SK-N-SH (cell line): ENCODE results near the gene TRAPPC2B. TPM values are rescaled to one million over a fixed set of nuclear protein-coding genes. Genes with fewer than 3 reads are reported as not detected.

ENCODE experiments used
- CTCF ChIA-PET: fragments of 300-600, 350-600 bp; formaldehyde crosslinking; extraction: SDS; loops from one replicate; lab custom pipeline; 2021; lab: Yijun Ruan, JAX
- POLR2A ChIA-PET: fragments of 350-600 bp; sonication (Branson Sonifier 250); formaldehyde crosslinking; extraction: SDS; loops from one replicate; lab custom pipeline; 2020; ENCODE audit warnings: antibody characterized with exemption, inconsistent platforms; lab: Yijun Ruan, JAX
- DNase-seq: peaks from one replicate; pipeline ENCODE4 v3.0.0; 2012
- H2AFZ ChIP-seq: fragments of 200-600 bp; sonication (generic); 2 replicates; pipeline ENCODE4 v1.8.1; 2016; ENCODE audit warnings: antibody characterized with exemption, mild to moderate bottlenecking, low read depth
- H3F3A ChIP-seq: fragments of 200-600 bp; sonication (generic); replicated peaks from 2 replicates; pipeline ENCODE3; 2016; ENCODE audit warnings: antibody characterized with exemption, mild to moderate bottlenecking; ENCODE audit not compliant: insufficient read depth
- H3K27ac ChIP-seq, 2 experiments: fragments of 200-500 bp in 1 of 2; fragments of 200-600 bp in 1 of 2; sonication (Bioruptor generic) in 1 of 2; sonication (generic), shearing (Covaris generic) in 1 of 2; 2 replicates each; pipeline versions ENCODE4 v1.5.1 to v1.6.1; 2014 to 2016; ENCODE audit warnings: low read depth in 2 of 2, inconsistent platforms in 1 of 2, low read length in 1 of 2, mild to moderate bottlenecking in 1 of 2, mixed read lengths in 1 of 2
- H3K27me3 ChIP-seq: fragments of 200-600 bp; sonication (generic), shearing (Covaris generic); 2 replicates; pipeline ENCODE4 v1.6.1; 2016; ENCODE audit warnings: mixed run types; ENCODE audit not compliant: insufficient read depth
- H3K36me3 ChIP-seq, 2 experiments: fragments of 200-500 bp in 1 of 2; fragments of 200-600 bp in 1 of 2; sonication (Bioruptor generic) in 1 of 2; sonication (generic) in 1 of 2; replicated peaks in 1 of 2; 2 replicates each; pipeline versions ENCODE3 to v1.5.1; 2014 to 2016; ENCODE audit warnings: low read length in 1 of 2, mild to moderate bottlenecking in 1 of 2; ENCODE audit not compliant: insufficient read depth in 2 of 2, control insufficient read depth in 1 of 2
- H3K4me1 ChIP-seq, 2 experiments: fragments of 200-500 bp in 1 of 2; fragments of 200-600 bp in 1 of 2; sonication (Bioruptor generic) in 1 of 2; sonication (generic), shearing (Covaris generic) in 1 of 2; 2 replicates each; pipeline versions ENCODE4 v1.5.1 to v1.6.1; 2014 to 2016; ENCODE audit warnings: low read depth in 1 of 2, low read length in 1 of 2, mixed run types in 1 of 2; ENCODE audit not compliant: insufficient read depth in 2 of 2, control insufficient read depth in 1 of 2
- H3K4me2 ChIP-seq: fragments of 200-600 bp; sonication (generic), shearing (Covaris generic); 2 replicates; pipeline ENCODE4 v1.6.1; 2017; ENCODE audit warnings: mixed run types
- H3K4me3 ChIP-seq, 2 experiments: fragments of 200-500 bp in 1 of 2; fragments of 200-600 bp in 1 of 2; sonication (Bioruptor generic) in 1 of 2; sonication (generic), shearing (Covaris generic) in 1 of 2; 2 replicates each; pipeline versions ENCODE4 v1.5.1 to v1.8.1; 2014 to 2016; ENCODE audit warnings: low read depth in 2 of 2, inconsistent platforms in 1 of 2, low read length in 1 of 2, mild to moderate bottlenecking in 1 of 2, mixed read lengths in 1 of 2, moderate library complexity in 1 of 2
- H3K79me2 ChIP-seq: fragments of 200-600 bp; sonication (generic); 2 replicates; pipeline ENCODE4 v1.8.1; 2017; ENCODE audit warnings: mild to moderate bottlenecking; ENCODE audit not compliant: insufficient read depth
- H3K9ac ChIP-seq: fragments of 200-600 bp; sonication (generic); 2 replicates; pipeline ENCODE4 v1.6.1; 2017; ENCODE audit warnings: mixed run types
- H3K9me2 ChIP-seq: fragments of 200-600 bp; sonication (generic); 2 replicates; pipeline ENCODE4 v1.6.1; 2017; ENCODE audit warnings: mixed run types
- H3K9me3 ChIP-seq: fragments of 200-600 bp; sonication (generic); 2 replicates; pipeline ENCODE4 v1.6.1; 2017; ENCODE audit warnings: mixed run types, mild to moderate bottlenecking, moderate library complexity
- H4K20me1 ChIP-seq: fragments of 200-600 bp; sonication (generic); 2 replicates; pipeline ENCODE4 v1.6.1; 2017; ENCODE audit warnings: mild to moderate bottlenecking, mixed run types; ENCODE audit not compliant: insufficient read depth
- CHD2 ChIP-seq: fragments of 150-350 bp; IDR thresholded peaks from 2 replicates; pipeline ENCODE4 v1.6.1; 2018; ENCODE audit warnings: low read length; ENCODE audit not compliant: partially characterized antibody
- ELF1 ChIP-seq: IDR thresholded peaks from 2 replicates; pipeline ENCODE4 v1.4.0; 2012
- EZH2phosphoT487 ChIP-seq: fragments of 200-600 bp; sonication (generic); IDR thresholded peaks from 2 replicates; pipeline ENCODE4 v1.6.1; 2017; ENCODE audit warnings: low read depth, mixed run types, mild to moderate bottlenecking, antibody characterized with exemption, moderate library complexity, borderline replicate concordance
- FOSL2 ChIP-seq: IDR thresholded peaks from 2 replicates; pipeline ENCODE4 v1.4.0; 2012; ENCODE audit warnings: low read depth, mild to moderate bottlenecking, moderate library complexity, borderline replicate concordance
- FOXJ3 ChIP-seq: sonication (generic); formaldehyde crosslinking; IDR thresholded peaks from 2 replicates; pipeline ENCODE4 v1.5.1; 2020; ENCODE audit warnings: mild to moderate bottlenecking, missing genetic modification reagents
- GABPA ChIP-seq: IDR thresholded peaks from 2 replicates; pipeline ENCODE4 v1.4.0; 2012; ENCODE audit warnings: low read depth, mild to moderate bottlenecking
- JUND ChIP-seq: IDR thresholded peaks from 2 replicates; pipeline ENCODE4 v1.4.0; 2012
- MAX ChIP-seq: IDR thresholded peaks from 2 replicates; pipeline ENCODE4 v1.4.0; 2012; ENCODE audit warnings: low read depth
- MEF2A ChIP-seq: IDR thresholded peaks from 2 replicates; pipeline ENCODE4 v1.4.0; 2012; ENCODE audit warnings: low read depth, borderline replicate concordance
- MXI1 ChIP-seq: IDR thresholded peaks from 2 replicates; pipeline ENCODE4 v1.6.1; 2012; ENCODE audit warnings: mild to moderate bottlenecking, low read depth, low read length, improper control_type of control experiment
- NFIC ChIP-seq: IDR thresholded peaks from 2 replicates; pipeline ENCODE4 v1.4.0; 2012; ENCODE audit warnings: borderline replicate concordance
- NRF1 ChIP-seq: IDR thresholded peaks from 2 replicates; pipeline ENCODE4 v1.6.1; 2012; ENCODE audit warnings: low read depth, mild to moderate bottlenecking, low read length
- POLR2AphosphoS5 ChIP-seq: IDR thresholded peaks from 2 replicates; pipeline ENCODE4 v1.6.1; 2012; ENCODE audit warnings: low read depth, low read length
- RAD21 ChIP-seq: IDR thresholded peaks from 2 replicates; pipeline ENCODE4 v1.6.1; 2012; ENCODE audit warnings: mild to moderate bottlenecking, low read length
- RFX5 ChIP-seq: IDR thresholded peaks from 2 replicates; pipeline ENCODE4 v1.6.1; 2012; ENCODE audit warnings: mild to moderate bottlenecking, improper control_type of control experiment, low read length
- RXRA ChIP-seq: IDR thresholded peaks from 2 replicates; pipeline ENCODE4 v1.4.0; 2012; ENCODE audit warnings: low read depth, mild to moderate bottlenecking, borderline replicate concordance
- SIN3A ChIP-seq: IDR thresholded peaks from 2 replicates; pipeline ENCODE4 v1.6.1; 2012; ENCODE audit warnings: low read depth, mild to moderate bottlenecking, low read length, moderate library complexity, borderline replicate concordance
- SMC3 ChIP-seq: IDR thresholded peaks from 2 replicates; pipeline ENCODE4 v1.6.1; 2012; ENCODE audit warnings: low read depth, low read length, improper control_type of control experiment
- TAF1 ChIP-seq: IDR thresholded peaks from 2 replicates; pipeline ENCODE4 v1.6.1; 2012; ENCODE audit warnings: low read depth, mild to moderate bottlenecking, low read length, moderate library complexity, borderline replicate concordance
- TCF12 ChIP-seq: IDR thresholded peaks from 2 replicates; pipeline ENCODE4 v1.4.0; 2012
- YY1 ChIP-seq: IDR thresholded peaks from 2 replicates; pipeline ENCODE4 v1.4.0; 2012; ENCODE audit warnings: low read depth, mild to moderate bottlenecking
- WGBS: methylation state at CpG from one replicate; pipeline ENCODE4 v1.1.6; 2017; ENCODE audit warnings: low lambda C conversion rate; 5-methylcytosine and 5-hydroxymethylcytosine counted together
- polyA plus RNA-seq, 3 experiments: library from polyadenylated mRNA; depleted of rRNA; stranded (reverse); fragments of >200 nt; gene quantifications; 2 replicates each; pipeline ENCODE4 v1.2.3, GENCODE V29; 2012
- TF ChIP-seq, protein P1 (sequence below): fragments of 150-350 bp; IDR thresholded peaks from 2 replicates; pipeline ENCODE4 v1.6.1; 2017; ENCODE audit warnings: antibody characterized with exemption, low read length, low read depth, borderline replicate concordance
- TF ChIP-seq, protein P2 (sequence below): IDR thresholded peaks from 2 replicates; pipeline ENCODE4 v1.4.0; 2012; ENCODE audit warnings: low read depth, borderline replicate concordance
- TF ChIP-seq, protein P3 (sequence below): fragments of 200-600 bp; sonication (generic); IDR thresholded peaks from 2 replicates; pipeline ENCODE4 v1.6.1; 2017; ENCODE audit warnings: antibody characterized with exemption, mild to moderate bottlenecking, moderate library complexity
- TF ChIP-seq, protein P4 (sequence below): fragments of 150-350 bp; IDR thresholded peaks from 2 replicates; pipeline ENCODE4 v1.6.1; 2016; ENCODE audit warnings: mild to moderate bottlenecking, low read depth, low read length

Gene TRAPPC2B
- 21.0 and 22.2 TPM in 2 replicates for polyA plus RNA-seq (2012; rRNA removed)
- polyA plus RNA-seq (2012; cell fraction: cytosol; rRNA removed) = 21.3 and 22.0 TPM in 2 replicates
- 10.2 and 10.9 TPM in 2 replicates for polyA plus RNA-seq (2012; cell fraction: nucleus; rRNA removed)

DNA sequence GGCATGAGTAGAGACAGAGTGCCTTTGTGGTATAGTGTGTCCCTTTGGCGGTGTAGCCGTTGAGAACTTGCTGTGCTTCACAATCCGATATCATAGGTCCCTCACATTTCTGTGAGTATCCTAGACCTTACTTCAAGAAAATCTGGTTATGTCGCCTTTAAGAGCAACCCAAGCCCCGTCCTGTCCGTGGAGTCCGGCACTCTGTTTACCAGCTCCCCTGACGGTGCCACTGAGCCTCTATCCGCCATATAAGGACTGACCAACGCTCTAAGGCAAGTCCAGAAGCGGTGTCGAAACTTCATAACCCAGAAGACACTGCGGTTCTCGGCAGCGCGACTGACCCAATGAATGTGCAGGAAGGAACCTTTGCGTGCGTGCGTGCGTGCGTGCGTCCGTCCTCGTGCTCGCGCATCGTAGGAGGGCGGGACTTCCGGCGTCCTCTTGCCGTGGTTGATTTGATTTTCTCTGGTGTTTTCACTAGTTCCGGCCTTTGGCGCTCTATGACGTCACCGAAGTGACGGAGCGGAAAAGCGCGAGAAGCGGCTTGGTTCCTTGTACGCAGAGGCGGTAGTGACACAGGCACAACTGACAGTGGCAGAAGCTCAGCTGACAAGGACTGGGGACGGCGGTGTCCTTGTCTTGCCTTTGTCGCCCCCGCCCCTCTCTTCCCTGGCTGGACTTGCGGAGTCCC, at the start of gene TRAPPC2B, which contains the start of gene ZNF547:
Gene TRAPPC2B, plus strand, starts transcription at position 555 of the 691 bp plus-strand sequence. CDS start 1,283 bp downstream, outside the sequence.
Gene ZNF547, plus strand, starts transcription at position 555 of the 691 bp plus-strand sequence. CDS start 5,005 bp downstream, outside the sequence.
- Histone ChIP-seq H3K27ac (peak within 1 kb of the TSS; percentile 65 to 90), H3K36me3 (peaks cover 15 to 17% of the 10 kb centered on the region in 2 experiments), H3K4me3 (peak within 1 kb of the TSS; percentile 63 to 84), H3K9me3 (no peaks in the 10 kb centered on the region), H3K27me3 (no peaks in the 10 kb centered on the region), H3K4me2 (peak within 1 kb of the TSS; percentile 97), H3K9ac (peak within 1 kb of the TSS; percentile 78), H3K79me2 (peaks cover 34% of the 10 kb centered on the region), H2AFZ (peak within 1 kb of the TSS; percentile 95), H3F3A (peaks cover 11% of the 10 kb centered on the region), H3K9me2 (no peaks in the 10 kb centered on the region), H4K20me1 (no peaks in the 10 kb centered on the region), H3K4me1 (peaks cover 0 to 6% of the 10 kb centered on the region in 2 experiments; a peak in 2 of 4 replicates)
- no peak; the same call in 1 of the 2 replicates for TF ChIP-seq RFX5
- TF ChIP-seq RXRA = no peak
- no peak for TF ChIP-seq NFIC
- no peak for TF ChIP-seq TCF12
- peak; percentile 90 for TF ChIP-seq ELF1
- TF ChIP-seq SMC3 = no peak
- TF ChIP-seq MXI1 = peak; percentile 85
- peak; percentile 83 for TF ChIP-seq SIN3A
- TF ChIP-seq CHD2 = peak; percentile 96
- TF ChIP-seq GABPA = peak; percentile 97
- TF ChIP-seq, protein P1, sequence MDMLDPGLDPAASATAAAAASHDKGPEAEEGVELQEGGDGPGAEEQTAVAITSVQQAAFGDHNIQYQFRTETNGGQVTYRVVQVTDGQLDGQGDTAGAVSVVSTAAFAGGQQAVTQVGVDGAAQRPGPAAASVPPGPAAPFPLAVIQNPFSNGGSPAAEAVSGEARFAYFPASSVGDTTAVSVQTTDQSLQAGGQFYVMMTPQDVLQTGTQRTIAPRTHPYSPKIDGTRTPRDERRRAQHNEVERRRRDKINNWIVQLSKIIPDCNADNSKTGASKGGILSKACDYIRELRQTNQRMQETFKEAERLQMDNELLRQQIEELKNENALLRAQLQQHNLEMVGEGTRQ = no peak
- TF ChIP-seq, protein P2, sequence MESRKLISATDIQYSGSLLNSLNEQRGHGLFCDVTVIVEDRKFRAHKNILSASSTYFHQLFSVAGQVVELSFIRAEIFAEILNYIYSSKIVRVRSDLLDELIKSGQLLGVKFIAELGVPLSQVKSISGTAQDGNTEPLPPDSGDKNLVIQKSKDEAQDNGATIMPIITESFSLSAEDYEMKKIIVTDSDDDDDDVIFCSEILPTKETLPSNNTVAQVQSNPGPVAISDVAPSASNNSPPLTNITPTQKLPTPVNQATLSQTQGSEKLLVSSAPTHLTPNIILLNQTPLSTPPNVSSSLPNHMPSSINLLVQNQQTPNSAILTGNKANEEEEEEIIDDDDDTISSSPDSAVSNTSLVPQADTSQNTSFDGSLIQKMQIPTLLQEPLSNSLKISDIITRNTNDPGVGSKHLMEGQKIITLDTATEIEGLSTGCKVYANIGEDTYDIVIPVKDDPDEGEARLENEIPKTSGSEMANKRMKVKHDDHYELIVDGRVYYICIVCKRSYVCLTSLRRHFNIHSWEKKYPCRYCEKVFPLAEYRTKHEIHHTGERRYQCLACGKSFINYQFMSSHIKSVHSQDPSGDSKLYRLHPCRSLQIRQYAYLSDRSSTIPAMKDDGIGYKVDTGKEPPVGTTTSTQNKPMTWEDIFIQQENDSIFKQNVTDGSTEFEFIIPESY = peak; percentile 86; the same call in 1 of the 2 replicates
- TF ChIP-seq, protein P3, sequence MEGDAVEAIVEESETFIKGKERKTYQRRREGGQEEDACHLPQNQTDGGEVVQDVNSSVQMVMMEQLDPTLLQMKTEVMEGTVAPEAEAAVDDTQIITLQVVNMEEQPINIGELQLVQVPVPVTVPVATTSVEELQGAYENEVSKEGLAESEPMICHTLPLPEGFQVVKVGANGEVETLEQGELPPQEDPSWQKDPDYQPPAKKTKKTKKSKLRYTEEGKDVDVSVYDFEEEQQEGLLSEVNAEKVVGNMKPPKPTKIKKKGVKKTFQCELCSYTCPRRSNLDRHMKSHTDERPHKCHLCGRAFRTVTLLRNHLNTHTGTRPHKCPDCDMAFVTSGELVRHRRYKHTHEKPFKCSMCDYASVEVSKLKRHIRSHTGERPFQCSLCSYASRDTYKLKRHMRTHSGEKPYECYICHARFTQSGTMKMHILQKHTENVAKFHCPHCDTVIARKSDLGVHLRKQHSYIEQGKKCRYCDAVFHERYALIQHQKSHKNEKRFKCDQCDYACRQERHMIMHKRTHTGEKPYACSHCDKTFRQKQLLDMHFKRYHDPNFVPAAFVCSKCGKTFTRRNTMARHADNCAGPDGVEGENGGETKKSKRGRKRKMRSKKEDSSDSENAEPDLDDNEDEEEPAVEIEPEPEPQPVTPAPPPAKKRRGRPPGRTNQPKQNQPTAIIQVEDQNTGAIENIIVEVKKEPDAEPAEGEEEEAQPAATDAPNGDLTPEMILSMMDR = no peak
- TF ChIP-seq EZH2phosphoT487 = no peak
- TF ChIP-seq RAD21 = no peak
- no peak for TF ChIP-seq FOSL2
- peak; percentile 81 for TF ChIP-seq MAX
- TF ChIP-seq, protein P4, sequence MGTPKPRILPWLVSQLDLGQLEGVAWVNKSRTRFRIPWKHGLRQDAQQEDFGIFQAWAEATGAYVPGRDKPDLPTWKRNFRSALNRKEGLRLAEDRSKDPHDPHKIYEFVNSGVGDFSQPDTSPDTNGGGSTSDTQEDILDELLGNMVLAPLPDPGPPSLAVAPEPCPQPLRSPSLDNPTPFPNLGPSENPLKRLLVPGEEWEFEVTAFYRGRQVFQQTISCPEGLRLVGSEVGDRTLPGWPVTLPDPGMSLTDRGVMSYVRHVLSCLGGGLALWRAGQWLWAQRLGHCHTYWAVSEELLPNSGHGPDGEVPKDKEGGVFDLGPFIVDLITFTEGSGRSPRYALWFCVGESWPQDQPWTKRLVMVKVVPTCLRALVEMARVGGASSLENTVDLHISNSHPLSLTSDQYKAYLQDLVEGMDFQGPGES = no peak
- no peak for TF ChIP-seq JUND
- TF ChIP-seq YY1 = peak; percentile 83
- TF ChIP-seq NRF1 = peak; percentile 71
- peak; percentile 84 for TF ChIP-seq POLR2AphosphoS5
- TF ChIP-seq FOXJ3 = peak; percentile 62; the same call in 1 of the 2 replicates
- no peak for TF ChIP-seq MEF2A
- peak; percentile 83 for TF ChIP-seq TAF1
- peak; percentile 90 for DNase-seq
- ChIA-PET POLR2A (interaction anchor here (0.9 to 1.4 kb wide), 2 partner anchors 26 to 72 kb away, joined by 3 to 5 read pairs; partner anchors contain the start of genes ZNF548 and ZNF749), CTCF (interaction anchor here (1.0 to 1.3 kb wide), 3 partner anchors 13 to 1151 kb away, joined by 3 read pairs; partner anchors contain the start of gene ZNF304)
- 1% methylated on average over 33 of the region's 47 CpGs for WGBS
